HCT116 (cell line): ENCODE data around the gene TFF2. TPM values are rescaled to one million over a fixed set of nuclear protein-coding genes. Genes with fewer than 3 reads are reported as not detected.

Experiments
- ATAC-seq: fragments of 200-7000 bp; cut with Tn5 transposase; 2 replicates; pipeline ENCODE4 v1.9.1; 2020; ENCODE audit warnings: mild to moderate bottlenecking, moderate library complexity
- BruUV-seq: library from RNA; stranded (reverse); fragments of 400-500 nt; replicated peaks from 2 replicates; lab custom pipeline; 2021; lab: Mats Ljungman, UMichigan
- CTCF ChIA-PET: fragments of 300-600 bp; sonication (Branson Sonifier 250); formaldehyde crosslinking; loops from one replicate; lab custom pipeline; 2021; ENCODE audit warnings: antibody characterized with exemption; lab: Charles Lee
- POLR2A ChIA-PET: fragments of 300-600, 350-600 bp; sonication (Branson Sonifier 250); formaldehyde crosslinking; loops from one replicate; lab custom pipeline; 2021; ENCODE audit warnings: antibody characterized with exemption; lab: Charles Lee
- RAD21 ChIA-PET, 2 experiments: fragments of 300-600 bp; sonication (Branson Sonifier 250); formaldehyde crosslinking; loops; one replicate each; lab custom pipeline; 2023; ENCODE audit warnings: low total read pairs in 2 of 2; ENCODE audit not compliant: uncharacterized antibody in 2 of 2, unreplicated experiment in 2 of 2, low non-redundant PET in 1 of 2; lab: Charles Lee
- DNase-seq: peaks from one replicate; pipeline ENCODE4 v3.0.0-alpha.2; 2010; ENCODE audit warnings: low read depth, low spot score
- H2AFZ ChIP-seq: fragments of 200-600 bp; shearing (Covaris generic), sonication (generic); 2 replicates; pipeline ENCODE4 v1.6.1; 2017; ENCODE audit warnings: low read depth, mixed run types, mixed read lengths, antibody characterized with exemption, low read length; ENCODE audit not compliant: poor library complexity, severe bottlenecking
- H3K27ac ChIP-seq: 2 replicates; pipeline ENCODE4 v1.5.1; 2012; ENCODE audit warnings: low read depth, low read length
- H3K27me3 ChIP-seq: fragments of 200-600 bp; sonication (generic); 2 replicates; pipeline ENCODE4 v1.6.1; 2016; ENCODE audit warnings: mixed run types, low read length, mixed read lengths; ENCODE audit not compliant: insufficient read depth
- H3K36me3 ChIP-seq, 2 experiments: fragments of 200-500 bp in 1 of 2; fragments of 200-600 bp in 1 of 2; sonication (Bioruptor generic) in 1 of 2; sonication (generic) in 1 of 2; 2 replicates each; pipeline versions ENCODE4 v1.5.1 to v1.6.1; 2014 to 2016; ENCODE audit warnings: low read length in 2 of 2, inconsistent platforms in 1 of 2, mixed read lengths in 1 of 2, mixed run types in 1 of 2; ENCODE audit not compliant: insufficient read depth in 2 of 2, control insufficient read depth in 1 of 2
- H3K4me1 ChIP-seq, 2 experiments: fragments of 200-600 bp in 1 of 2; sonication (generic) in 1 of 2; 2 replicates each; pipeline versions ENCODE4 v1.5.1 to v1.6.1; 2012 to 2017; ENCODE audit warnings: low read length in 2 of 2, inconsistent platforms in 1 of 2, mild to moderate bottlenecking in 1 of 2, mixed read lengths in 1 of 2, mixed run types in 1 of 2, moderate library complexity in 1 of 2; ENCODE audit not compliant: insufficient read depth in 2 of 2, control insufficient read depth in 1 of 2
- H3K4me2 ChIP-seq: fragments of 200-600 bp; sonication (generic); 2 replicates; pipeline ENCODE4 v1.6.1; 2017; ENCODE audit warnings: mixed run types, low read length, mixed read lengths
- H3K4me3 ChIP-seq, 2 experiments: fragments of 200-600 bp in 1 of 2; sonication (generic) in 1 of 2; replicated peaks in 1 of 2; 2 replicates each; pipeline ENCODE4 v1.5.1; 2011 to 2016; ENCODE audit warnings: low read length in 2 of 2, control low read depth in 1 of 2, low read depth in 1 of 2, mild to moderate bottlenecking in 1 of 2, mixed read lengths in 1 of 2, mixed run types in 1 of 2
- H3K79me2 ChIP-seq: fragments of 200-600 bp; sonication (generic); 2 replicates; pipeline ENCODE4 v1.6.1; 2017; ENCODE audit warnings: mild to moderate bottlenecking, mixed run types, low read length, moderate library complexity, mixed read lengths; ENCODE audit not compliant: insufficient read depth
- H3K9ac ChIP-seq: fragments of 200-600 bp; sonication (generic); 2 replicates; pipeline ENCODE4 v1.6.1; 2016; ENCODE audit warnings: low read length, mixed read lengths
- H3K9me2 ChIP-seq: fragments of 200-600 bp; sonication (generic), shearing (Covaris generic); 2 replicates; pipeline ENCODE4 v1.6.1; 2017; ENCODE audit warnings: mixed run types, mild to moderate bottlenecking, moderate library complexity; ENCODE audit not compliant: insufficient read depth
- H3K9me3 ChIP-seq, 2 experiments: fragments of 200-500 bp in 1 of 2; fragments of 200-600 bp in 1 of 2; sonication (Bioruptor generic) in 1 of 2; sonication (generic) in 1 of 2; 2 replicates each; pipeline ENCODE4 v1.6.1; 2014 to 2017; ENCODE audit warnings: low read length in 2 of 2, mixed read lengths in 2 of 2, inconsistent platforms in 1 of 2, low read depth in 1 of 2, mild to moderate bottlenecking in 1 of 2, mixed run types in 1 of 2, moderate library complexity in 1 of 2; ENCODE audit not compliant: control insufficient read depth in 1 of 2, insufficient read depth in 1 of 2
- H4K20me1 ChIP-seq: fragments of 200-600 bp; sonication (generic), shearing (Covaris generic); 2 replicates; pipeline ENCODE4 v1.6.1; 2017; ENCODE audit warnings: mixed run types, mild to moderate bottlenecking, moderate library complexity; ENCODE audit not compliant: insufficient read depth
- JUND ChIP-seq: IDR thresholded peaks from 2 replicates; pipeline ENCODE4 v1.6.1; 2012
- intact Hi-C: fragments of 100-400 bp; cut with micrococcal nuclease; formaldehyde crosslinking; loops from 2 replicates; pipeline ENCODE4 v1.10.0; 2022
- total RNA-seq: library from RNA; stranded (reverse); gene quantifications from one replicate; pipeline ENCODE4 v1.2.1, GENCODE V29; 2021; ENCODE audit not compliant: unreplicated experiment
- TF ChIP-seq, protein P1 (sequence below), 3 experiments: fragments of 200-600 bp in 1 of 3; sonication (generic) in 1 of 3; IDR thresholded peaks in 2 of 3; conservative IDR thresholded peaks in 1 of 3; 2 replicates each; pipeline ENCODE4 v1.5.1; 2012 to 2017; ENCODE audit warnings: low read depth in 2 of 3, low read length in 2 of 3, antibody characterized with exemption in 1 of 3, borderline replicate concordance in 1 of 3, control low read depth in 1 of 3, mild to moderate bottlenecking in 1 of 3, mixed read lengths in 1 of 3, mixed run types in 1 of 3, moderate library complexity in 1 of 3; ENCODE audit not compliant: insufficient read depth in 1 of 3
- TF ChIP-seq, protein P2 (sequence below): IDR thresholded peaks from 2 replicates; pipeline ENCODE4 v1.6.1; 2012; ENCODE audit warnings: low read depth

Gene TFF2
- total RNA-seq, 1 experiment from 2014 or later = not detected

DNA sequence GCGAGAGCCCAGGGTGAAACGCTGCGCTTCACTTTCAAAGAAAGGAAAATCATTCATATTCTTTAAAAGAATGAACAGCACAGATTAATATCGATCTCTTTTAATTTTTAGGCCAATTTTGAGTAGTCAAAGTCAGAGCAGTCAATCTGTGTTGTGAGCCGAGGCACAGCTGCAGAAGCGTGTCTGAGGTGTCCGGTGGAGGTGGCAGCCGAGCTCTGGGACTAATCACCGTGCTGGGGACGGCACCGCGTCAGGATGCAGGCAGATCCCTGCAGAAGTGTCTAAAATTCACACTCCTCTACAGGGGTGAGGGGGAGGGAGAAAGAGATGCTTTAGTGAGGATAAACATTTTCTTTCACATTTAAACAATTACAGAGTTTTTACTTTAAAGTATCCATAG lies 11.4 kb upstream of the TFF2 start:
- H3K4me1 ChIP-seq = no peaks in the 10 kb centered on the region
- no peaks in the 10 kb centered on the region for H3K9me3 ChIP-seq
- H3K4me3 ChIP-seq = no peak overlapping the region
- no peaks in the 10 kb centered on the region for H3K79me2 ChIP-seq
- BruUV-seq = no TSS peak
- H4K20me1 ChIP-seq = no peaks in the 10 kb centered on the region
- no peaks in the 10 kb centered on the region for H3K36me3 ChIP-seq
- ChIA-PET CTCF (interaction anchor here (0.7 to 1.5 kb wide), 2 partner anchors 12 to 19 kb away, joined by 4 to 5 read pairs; no protein-coding TSS in a partner anchor), RAD21 (interaction anchor here in 1 of 2 experiments (0.6 kb wide), 1 partner anchor 188 kb away, joined by 4 read pairs; no protein-coding TSS in a partner anchor), POLR2A (no interaction called here)
- no peak overlapping the region for H3K27ac ChIP-seq
- TF ChIP-seq, protein P1, sequence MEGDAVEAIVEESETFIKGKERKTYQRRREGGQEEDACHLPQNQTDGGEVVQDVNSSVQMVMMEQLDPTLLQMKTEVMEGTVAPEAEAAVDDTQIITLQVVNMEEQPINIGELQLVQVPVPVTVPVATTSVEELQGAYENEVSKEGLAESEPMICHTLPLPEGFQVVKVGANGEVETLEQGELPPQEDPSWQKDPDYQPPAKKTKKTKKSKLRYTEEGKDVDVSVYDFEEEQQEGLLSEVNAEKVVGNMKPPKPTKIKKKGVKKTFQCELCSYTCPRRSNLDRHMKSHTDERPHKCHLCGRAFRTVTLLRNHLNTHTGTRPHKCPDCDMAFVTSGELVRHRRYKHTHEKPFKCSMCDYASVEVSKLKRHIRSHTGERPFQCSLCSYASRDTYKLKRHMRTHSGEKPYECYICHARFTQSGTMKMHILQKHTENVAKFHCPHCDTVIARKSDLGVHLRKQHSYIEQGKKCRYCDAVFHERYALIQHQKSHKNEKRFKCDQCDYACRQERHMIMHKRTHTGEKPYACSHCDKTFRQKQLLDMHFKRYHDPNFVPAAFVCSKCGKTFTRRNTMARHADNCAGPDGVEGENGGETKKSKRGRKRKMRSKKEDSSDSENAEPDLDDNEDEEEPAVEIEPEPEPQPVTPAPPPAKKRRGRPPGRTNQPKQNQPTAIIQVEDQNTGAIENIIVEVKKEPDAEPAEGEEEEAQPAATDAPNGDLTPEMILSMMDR (IDR thresholded peaks at IDR 0.05 in 2 of 3, conservative IDR thresholded peaks at IDR 0.05 in 1 of 3; ENCODE audit: borderline replicate concordance in 1 of 3, insufficient read depth in 1 of 3, low read depth in 2 of 3, low read length in 2 of 3) = no peak
- TF ChIP-seq, protein P2, sequence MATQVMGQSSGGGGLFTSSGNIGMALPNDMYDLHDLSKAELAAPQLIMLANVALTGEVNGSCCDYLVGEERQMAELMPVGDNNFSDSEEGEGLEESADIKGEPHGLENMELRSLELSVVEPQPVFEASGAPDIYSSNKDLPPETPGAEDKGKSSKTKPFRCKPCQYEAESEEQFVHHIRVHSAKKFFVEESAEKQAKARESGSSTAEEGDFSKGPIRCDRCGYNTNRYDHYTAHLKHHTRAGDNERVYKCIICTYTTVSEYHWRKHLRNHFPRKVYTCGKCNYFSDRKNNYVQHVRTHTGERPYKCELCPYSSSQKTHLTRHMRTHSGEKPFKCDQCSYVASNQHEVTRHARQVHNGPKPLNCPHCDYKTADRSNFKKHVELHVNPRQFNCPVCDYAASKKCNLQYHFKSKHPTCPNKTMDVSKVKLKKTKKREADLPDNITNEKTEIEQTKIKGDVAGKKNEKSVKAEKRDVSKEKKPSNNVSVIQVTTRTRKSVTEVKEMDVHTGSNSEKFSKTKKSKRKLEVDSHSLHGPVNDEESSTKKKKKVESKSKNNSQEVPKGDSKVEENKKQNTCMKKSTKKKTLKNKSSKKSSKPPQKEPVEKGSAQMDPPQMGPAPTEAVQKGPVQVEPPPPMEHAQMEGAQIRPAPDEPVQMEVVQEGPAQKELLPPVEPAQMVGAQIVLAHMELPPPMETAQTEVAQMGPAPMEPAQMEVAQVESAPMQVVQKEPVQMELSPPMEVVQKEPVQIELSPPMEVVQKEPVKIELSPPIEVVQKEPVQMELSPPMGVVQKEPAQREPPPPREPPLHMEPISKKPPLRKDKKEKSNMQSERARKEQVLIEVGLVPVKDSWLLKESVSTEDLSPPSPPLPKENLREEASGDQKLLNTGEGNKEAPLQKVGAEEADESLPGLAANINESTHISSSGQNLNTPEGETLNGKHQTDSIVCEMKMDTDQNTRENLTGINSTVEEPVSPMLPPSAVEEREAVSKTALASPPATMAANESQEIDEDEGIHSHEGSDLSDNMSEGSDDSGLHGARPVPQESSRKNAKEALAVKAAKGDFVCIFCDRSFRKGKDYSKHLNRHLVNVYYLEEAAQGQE = no peak
- TF ChIP-seq JUND = no peak
- H3K9me2 ChIP-seq = no peaks in the 10 kb centered on the region
- H2AFZ ChIP-seq = no peak overlapping the region
- no peak overlapping the region for H3K9ac ChIP-seq
- no peaks in the 10 kb centered on the region for H3K27me3 ChIP-seq
- intact Hi-C loops = no loop called here
- ATAC-seq = no peak
- H3K4me2 ChIP-seq = no peak overlapping the region
- DNase-seq = no peak
